MM.1S (cell line): ENCODE results near the gene POLR2A.
A peak's percentile ranks its signal among the peaks of the same experiment; 100 is the strongest.

Experiments
- DNase-seq: peaks from one replicate; pipeline ENCODE4 v3.0.0-alpha.2; 2015
- H2AFZ ChIP-seq: fragments of 300-600 bp; sonication (generic); 2 replicates; pipeline ENCODE4 v1.6.0; 2016; ENCODE audit warnings: antibody characterized with exemption, low read length
- H3F3A ChIP-seq: fragments of 300-600 bp; sonication (generic); 2 replicates; pipeline ENCODE4 v1.6.1; 2016; ENCODE audit warnings: mild to moderate bottlenecking, antibody characterized with exemption, low read length, moderate library complexity, mixed read lengths; ENCODE audit not compliant: insufficient read depth
- H3K27ac ChIP-seq: fragments of 300-600 bp; sonication (generic); 2 replicates; pipeline ENCODE4 v1.5.1; 2016; ENCODE audit warnings: mild to moderate bottlenecking, low read length
- H3K27me3 ChIP-seq: fragments of 300-600 bp; sonication (generic); replicated peaks from 2 replicates; pipeline ENCODE4 v1.6.0; 2016; ENCODE audit warnings: low read length; ENCODE audit not compliant: insufficient read depth
- H3K36me3 ChIP-seq: fragments of 300-600 bp; sonication (generic); replicated peaks from 2 replicates; pipeline ENCODE4 v1.6.1; 2016; ENCODE audit warnings: mild to moderate bottlenecking, low read length, mixed read lengths; ENCODE audit not compliant: insufficient read depth
- H3K4me1 ChIP-seq: fragments of 300-600 bp; sonication (generic); 2 replicates; pipeline ENCODE4 v1.6.1; 2016; ENCODE audit warnings: low read length, mixed read lengths
- H3K4me2 ChIP-seq: fragments of 300-600 bp; sonication (generic); 2 replicates; pipeline ENCODE4 v1.6.0; 2016; ENCODE audit warnings: low read depth, low read length
- H3K4me3 ChIP-seq: fragments of 300-600 bp; sonication (generic); 2 replicates; pipeline ENCODE4 v1.5.1; 2016; ENCODE audit warnings: low read length, mixed read lengths
- H3K79me2 ChIP-seq: fragments of 300-600 bp; sonication (generic); 2 replicates; pipeline ENCODE4 v1.6.1; 2016; ENCODE audit warnings: mixed run types, low read length, mixed read lengths
- H3K9ac ChIP-seq: fragments of 300-600 bp; sonication (generic); 2 replicates; pipeline ENCODE4 v1.6.1; 2016; ENCODE audit warnings: low read length, mixed read lengths
- H3K9me2 ChIP-seq: fragments of 300-600 bp; sonication (generic); replicated peaks from 2 replicates; pipeline ENCODE4 v1.6.1; 2016; ENCODE audit warnings: mild to moderate bottlenecking, low read length, mixed read lengths; ENCODE audit not compliant: insufficient read depth
- H3K9me3 ChIP-seq: fragments of 300-600 bp; sonication (generic); replicated peaks from 2 replicates; pipeline ENCODE4 v1.6.1; 2016; ENCODE audit warnings: mild to moderate bottlenecking, low read length, mixed read lengths; ENCODE audit not compliant: insufficient read depth
- H4K20me1 ChIP-seq: fragments of 300-600 bp; sonication (generic); 2 replicates; pipeline ENCODE4 v1.6.1; 2016; ENCODE audit warnings: mild to moderate bottlenecking, low read length, moderate library complexity, mixed read lengths; ENCODE audit not compliant: insufficient read depth
- EZH2 ChIP-seq: fragments of 300-600 bp; sonication (generic); optimal IDR thresholded peaks from 2 replicates; pipeline ENCODE3; 2017; ENCODE audit warnings: low read depth, mild to moderate bottlenecking, antibody characterized with exemption, low read length, mixed read lengths
- EZH2phosphoT487 ChIP-seq: fragments of 300-600 bp; sonication (generic); IDR thresholded peaks from 2 replicates; pipeline ENCODE4 v1.6.1; 2018; ENCODE audit warnings: antibody characterized with exemption, low read length
- TF ChIP-seq, protein P1 (sequence below): fragments of 300-600 bp; sonication (generic); IDR thresholded peaks from 2 replicates; pipeline ENCODE4 v1.5.1; 2016; ENCODE audit warnings: antibody characterized with exemption, low read length, mixed read lengths

The POLR2A gene

DNA sequence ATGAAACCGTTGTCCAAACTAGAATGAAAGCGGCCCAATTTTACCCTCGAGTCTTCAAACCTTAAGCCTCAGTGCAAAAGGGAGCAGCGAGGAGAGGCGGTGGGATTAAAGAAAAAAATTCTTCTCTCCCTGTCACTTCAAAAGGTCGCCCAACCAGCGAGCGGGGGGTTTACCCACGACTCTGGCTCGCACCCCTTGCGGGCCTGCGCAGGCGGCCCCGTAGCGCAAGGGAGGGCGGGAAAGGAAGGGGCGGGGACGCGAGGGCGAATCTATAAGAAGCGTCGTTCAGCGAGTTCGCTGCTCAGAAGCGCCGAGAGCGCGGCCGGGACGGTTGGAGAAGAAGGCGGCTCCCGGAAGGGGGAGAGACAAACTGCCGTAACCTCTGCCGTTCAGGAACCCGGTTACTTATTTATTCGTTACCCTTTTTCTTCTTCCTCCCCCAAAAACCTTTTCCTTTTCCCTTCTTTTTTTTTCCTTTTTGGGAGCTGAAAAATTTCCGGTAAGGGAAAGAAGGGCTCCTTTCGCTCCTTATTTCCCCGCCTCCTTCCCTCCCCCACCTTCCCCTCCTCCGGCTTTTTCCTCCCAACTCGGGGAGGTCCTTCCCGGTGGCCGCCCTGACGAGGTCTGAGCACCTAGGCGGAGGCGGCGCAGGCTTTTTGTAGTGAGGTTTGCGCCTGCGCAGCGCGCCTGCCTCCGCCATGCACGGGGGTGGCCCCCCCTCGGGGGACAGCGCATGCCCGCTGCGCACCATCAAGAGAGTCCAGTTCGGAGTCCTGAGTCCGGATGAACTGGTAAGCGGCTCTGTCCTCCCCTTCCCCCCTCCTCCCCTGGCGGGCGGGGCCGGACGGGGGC lies at the start of gene POLR2A:
Gene POLR2A (plus strand): TSS at position 300 of the 852 bp plus-strand sequence.
- peaks cover 43% of the 10 kb centered on the region for H3K79me2 ChIP-seq
- H3K27me3 ChIP-seq = no peaks in the 10 kb centered on the region
- H3K4me1 ChIP-seq = peaks cover 13% of the 10 kb centered on the region
- peak within 1 kb of the TSS; percentile 84 for H3K4me3 ChIP-seq
- peaks cover 12% of the 10 kb centered on the region; the same call in 1 of the 2 replicates for H4K20me1 ChIP-seq
- peak within 1 kb of the TSS; percentile 87 for H3K4me2 ChIP-seq
- peak; percentile 97 for DNase-seq
- no peaks in the 10 kb centered on the region for H3K36me3 ChIP-seq
- H3K27ac ChIP-seq = peak within 1 kb of the TSS; percentile 90
- H3K9me2 ChIP-seq = no peaks in the 10 kb centered on the region
- peaks cover 11% of the 10 kb centered on the region; the same call in 1 of the 2 replicates for H3F3A ChIP-seq
- TF ChIP-seq EZH2 = no peak
- TF ChIP-seq, protein P1, sequence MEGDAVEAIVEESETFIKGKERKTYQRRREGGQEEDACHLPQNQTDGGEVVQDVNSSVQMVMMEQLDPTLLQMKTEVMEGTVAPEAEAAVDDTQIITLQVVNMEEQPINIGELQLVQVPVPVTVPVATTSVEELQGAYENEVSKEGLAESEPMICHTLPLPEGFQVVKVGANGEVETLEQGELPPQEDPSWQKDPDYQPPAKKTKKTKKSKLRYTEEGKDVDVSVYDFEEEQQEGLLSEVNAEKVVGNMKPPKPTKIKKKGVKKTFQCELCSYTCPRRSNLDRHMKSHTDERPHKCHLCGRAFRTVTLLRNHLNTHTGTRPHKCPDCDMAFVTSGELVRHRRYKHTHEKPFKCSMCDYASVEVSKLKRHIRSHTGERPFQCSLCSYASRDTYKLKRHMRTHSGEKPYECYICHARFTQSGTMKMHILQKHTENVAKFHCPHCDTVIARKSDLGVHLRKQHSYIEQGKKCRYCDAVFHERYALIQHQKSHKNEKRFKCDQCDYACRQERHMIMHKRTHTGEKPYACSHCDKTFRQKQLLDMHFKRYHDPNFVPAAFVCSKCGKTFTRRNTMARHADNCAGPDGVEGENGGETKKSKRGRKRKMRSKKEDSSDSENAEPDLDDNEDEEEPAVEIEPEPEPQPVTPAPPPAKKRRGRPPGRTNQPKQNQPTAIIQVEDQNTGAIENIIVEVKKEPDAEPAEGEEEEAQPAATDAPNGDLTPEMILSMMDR = no peak
- peak within 1 kb of the TSS; percentile 72 for H2AFZ ChIP-seq
- H3K9me3 ChIP-seq = no peaks in the 10 kb centered on the region
- H3K9ac ChIP-seq = peak within 1 kb of the TSS; percentile 95

DNA sequence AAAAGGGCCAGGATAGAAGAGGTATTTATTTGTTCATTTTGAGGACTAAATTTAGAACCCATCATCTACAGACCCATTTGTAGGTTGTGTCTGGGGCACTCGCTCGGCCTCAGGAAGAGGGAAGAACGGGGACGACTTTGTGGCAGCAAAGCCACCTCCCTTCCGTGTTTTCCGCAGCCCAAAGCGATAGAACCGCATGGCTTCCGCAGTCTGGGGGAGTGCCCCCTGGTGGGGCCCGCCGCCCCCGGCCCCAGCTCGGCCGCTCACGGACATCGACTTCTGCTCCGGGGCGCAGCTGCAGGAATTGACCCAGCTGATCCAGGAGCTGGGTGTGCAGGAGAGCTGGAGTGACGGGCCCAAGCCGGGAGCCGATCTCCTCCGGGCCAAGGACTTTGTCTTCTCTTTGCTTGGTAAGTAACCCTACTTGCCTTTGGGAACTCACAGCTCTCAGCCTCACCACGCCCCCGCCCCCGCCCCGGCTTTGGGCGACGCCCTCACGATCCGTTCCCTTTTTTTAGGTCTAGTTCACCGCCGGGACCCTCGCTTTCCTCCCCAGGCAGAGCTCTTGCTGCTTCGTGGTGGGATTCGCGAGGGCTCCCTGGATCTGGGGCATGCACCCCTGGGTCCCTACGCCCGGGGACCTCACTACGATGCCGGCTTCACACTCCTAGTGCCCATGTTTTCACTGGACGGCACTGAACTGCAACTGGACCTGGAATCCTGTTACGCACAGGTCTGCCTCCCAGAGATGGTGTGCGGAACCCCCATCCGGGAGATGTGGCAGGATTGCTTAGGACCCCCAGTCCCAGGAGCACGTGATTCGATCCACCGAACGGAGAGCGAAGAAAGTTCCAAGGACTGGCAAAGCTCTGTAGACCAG lies 48.2 kb upstream of the POLR2A start:
- peaks cover 33% of the 10 kb centered on the region for H3K27me3 ChIP-seq
- DNase-seq = peak; percentile 52
- H3K4me1 ChIP-seq = peaks cover 10% of the 10 kb centered on the region
- H2AFZ ChIP-seq = peak overlapping the region; percentile 92
- H3K4me3 ChIP-seq = peak overlapping the region; percentile 73
- H3K9ac ChIP-seq = peak overlapping the region; percentile 43; the same call in 1 of the 2 replicates
- no peaks in the 10 kb centered on the region for H3K36me3 ChIP-seq
- no peaks in the 10 kb centered on the region for H3K9me3 ChIP-seq
- no peaks in the 10 kb centered on the region for H3K9me2 ChIP-seq
- H3K4me2 ChIP-seq = peak overlapping the region; percentile 72
- no peaks in the 10 kb centered on the region for H3K79me2 ChIP-seq
- H4K20me1 ChIP-seq = no peaks in the 10 kb centered on the region
- H3K27ac ChIP-seq = peak overlapping the region; percentile 52
- TF ChIP-seq EZH2 (no peak), EZH2phosphoT487 (no peak)
- TF ChIP-seq, protein P1 = peak; percentile 34
- H3F3A ChIP-seq = peaks cover 14% of the 10 kb centered on the region

DNA sequence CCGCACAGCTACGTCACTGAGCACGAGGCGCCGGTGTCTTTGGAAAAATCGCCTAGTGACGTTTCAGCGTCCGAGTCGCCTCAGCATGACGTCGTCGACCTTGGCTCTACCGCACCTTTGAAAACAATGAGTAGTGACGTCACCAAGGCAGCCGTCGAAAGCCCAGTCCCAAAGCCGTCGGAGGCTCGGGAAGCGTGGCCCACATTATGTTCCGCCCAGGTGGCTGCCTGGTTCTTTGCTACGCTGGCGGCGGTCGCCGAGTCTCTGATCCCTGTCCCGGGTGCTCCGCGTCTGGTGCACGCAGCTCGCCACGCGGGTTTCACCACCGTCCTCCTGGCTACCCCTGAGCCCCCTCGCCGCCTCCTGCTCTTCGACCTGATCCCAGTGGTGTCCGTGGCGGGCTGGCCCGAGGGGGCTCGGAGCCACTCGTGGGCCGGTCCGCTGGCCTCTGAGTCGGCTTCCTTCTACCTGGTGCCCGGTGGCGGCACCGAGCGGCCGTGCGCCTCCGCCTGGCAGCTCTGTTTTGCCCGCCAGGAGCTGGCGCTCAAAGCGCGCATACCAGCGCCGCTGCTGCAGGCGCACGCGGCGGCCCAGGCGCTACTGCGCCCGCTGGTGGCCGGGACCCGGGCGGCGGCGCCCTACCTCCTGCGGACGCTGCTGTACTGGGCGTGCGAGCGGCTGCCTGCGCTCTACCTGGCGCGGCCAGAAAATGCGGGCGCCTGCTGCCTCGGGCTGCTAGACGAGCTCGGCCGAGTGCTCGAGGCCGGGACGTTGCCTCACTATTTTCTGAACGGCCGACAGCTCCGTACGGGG lies 47.4 kb upstream of the POLR2A start:
- H3K9me2 ChIP-seq = no peaks in the 10 kb centered on the region
- H3K27ac ChIP-seq = peak overlapping the region; percentile 52; the same call in 1 of the 2 replicates
- peaks cover 14% of the 10 kb centered on the region for H3F3A ChIP-seq
- TF ChIP-seq EZH2 = no peak
- TF ChIP-seq, protein P1 = peak; percentile 84
- no peaks in the 10 kb centered on the region for H3K79me2 ChIP-seq
- no peaks in the 10 kb centered on the region for H4K20me1 ChIP-seq
- H3K36me3 ChIP-seq = no peaks in the 10 kb centered on the region
- peaks cover 10% of the 10 kb centered on the region for H3K4me1 ChIP-seq
- peak overlapping the region; percentile 72 for H3K4me2 ChIP-seq
- H3K27me3 ChIP-seq = peaks cover 39% of the 10 kb centered on the region
- peak; percentile 89 for DNase-seq
- H3K4me3 ChIP-seq = peak overlapping the region; percentile 73
- H3K9ac ChIP-seq = peak overlapping the region; percentile 43; the same call in 1 of the 2 replicates
- H3K9me3 ChIP-seq = no peaks in the 10 kb centered on the region
- H2AFZ ChIP-seq = peak overlapping the region; percentile 92
